ENCODE data around the gene TAF11L12. TPM values are rescaled to one million over a fixed set of nuclear protein-coding genes. Genes with fewer than 3 reads are reported as not detected.
"Not testable (repeated sequence)": the region's sequence is repeated elsewhere in the genome, so short reads cannot be mapped to it uniquely, and the experiment has no call there.

Gene TAF11L12
- total RNA-seq = not detected

DNA sequence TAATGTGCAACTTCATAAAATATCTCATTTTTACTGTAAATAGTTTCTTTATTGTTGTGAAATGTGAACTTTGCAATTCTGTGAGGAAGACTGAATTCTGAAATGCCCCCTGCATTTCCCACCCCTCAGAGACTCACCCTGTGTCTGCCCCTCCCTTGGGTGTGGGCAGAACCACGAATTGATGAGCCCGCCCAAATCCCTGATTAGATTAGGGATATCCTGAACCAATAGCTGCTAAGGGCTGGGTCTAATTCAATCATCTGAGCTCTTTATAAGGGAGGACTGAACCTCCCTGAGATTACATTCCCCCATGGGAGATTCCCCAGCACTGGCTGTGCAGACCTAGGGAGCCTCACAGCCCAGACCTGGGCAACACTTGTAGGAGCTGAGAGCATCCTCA is at the start of gene TAF11L12:
TAF11L12 (plus strand) TSS at position 301 of the 400 bp plus-strand sequence.
- H3K27ac ChIP-seq; H3K4me1 ChIP-seq; intact Hi-C loops (cut with DNase I); DNase-seq (ENCODE audit: extremely low spot score in 2 of 2); H3K36me3 ChIP-seq; H3K9me3 ChIP-seq; H3K27me3 ChIP-seq; H3K4me3 ChIP-seq: not testable (repeated sequence)

- H3K36me3 ChIP-seq; H3K9me3 ChIP-seq; H3K27ac ChIP-seq; intact Hi-C loops (cut with DNase I); H3K4me3 ChIP-seq; DNase-seq (ENCODE audit: extremely low spot score in 2 of 2); H3K4me1 ChIP-seq; H3K27me3 ChIP-seq: not testable (repeated sequence)
These were observed 24.5 kb upstream of the TAF11L12 start, which contains the start of gene TAF11L7 for GRCh38 chr5:17585658-17586057. Gene TAF11L7, minus strand, starts transcription at chr5:17585758.

DNA sequence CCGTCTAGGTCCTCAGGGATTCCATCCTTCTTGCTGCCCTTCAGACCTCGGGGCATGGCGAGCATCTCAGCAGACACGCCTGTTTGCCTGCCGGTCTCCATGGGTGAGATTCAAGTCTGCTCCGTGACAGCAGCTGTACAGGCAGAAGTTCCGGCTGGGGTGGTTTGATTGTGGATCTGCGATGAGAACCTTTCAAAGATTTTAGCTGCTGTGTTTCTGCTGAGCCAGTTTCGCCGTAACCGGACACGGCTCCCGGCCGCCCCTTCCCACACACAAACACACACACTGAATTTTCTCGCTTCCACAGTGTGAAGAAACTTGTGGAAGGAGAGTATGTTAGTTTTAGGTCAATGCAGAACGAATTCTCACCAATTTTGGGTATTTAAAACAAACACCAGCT is 19.3 kb upstream of the TAF11L12 start, which contains the start of gene TAF11L8:
TAF11L8 (minus strand) TSS at position 101 of the 400 bp plus-strand sequence.
- H3K4me3 ChIP-seq; H3K4me1 ChIP-seq; H3K36me3 ChIP-seq; intact Hi-C loops (cut with DNase I); DNase-seq (ENCODE audit: extremely low spot score in 2 of 2); H3K9me3 ChIP-seq; H3K27me3 ChIP-seq; H3K27ac ChIP-seq: not testable (repeated sequence)

- H3K4me3 ChIP-seq; H3K36me3 ChIP-seq; H3K27ac ChIP-seq; H3K27me3 ChIP-seq; H3K9me3 ChIP-seq; DNase-seq (ENCODE audit: extremely low spot score in 2 of 2); H3K4me1 ChIP-seq; intact Hi-C loops (cut with DNase I): not testable (repeated sequence)
These were observed 15.9 kb upstream of the TAF11L12 start, which contains the start of gene TAF11L9 for GRCh38 chr5:17594255-17594654. Gene TAF11L9, minus strand, starts transcription at chr5:17594394.

DNA sequence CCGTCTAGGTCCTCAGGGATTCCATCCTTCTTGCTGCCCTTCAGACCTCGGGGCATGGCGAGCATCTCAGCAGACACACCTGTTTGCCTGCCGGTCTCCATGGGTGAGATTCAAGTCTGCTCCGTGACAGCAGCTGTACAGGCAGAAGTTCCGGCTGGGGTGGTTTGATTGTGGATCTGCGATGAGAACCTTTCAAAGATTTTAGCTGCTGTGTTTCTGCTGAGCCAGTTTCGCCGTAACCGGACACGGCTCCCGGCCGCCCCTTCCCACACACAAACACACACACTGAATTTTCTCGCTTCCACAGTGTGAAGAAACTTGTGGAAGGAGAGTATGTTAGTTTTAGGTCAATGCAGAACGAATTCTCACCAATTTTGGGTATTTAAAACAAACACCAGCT is 12.5 kb upstream of the TAF11L12 start, which contains the start of gene TAF11L10:
TAF11L10 (minus strand) TSS at position 101 of the 400 bp plus-strand sequence.
- H3K27ac ChIP-seq; H3K27me3 ChIP-seq; DNase-seq (ENCODE audit: extremely low spot score in 2 of 2); H3K36me3 ChIP-seq; H3K9me3 ChIP-seq; intact Hi-C loops (cut with DNase I); H3K4me1 ChIP-seq; H3K4me3 ChIP-seq: not testable (repeated sequence)

- H3K4me1 ChIP-seq; H3K27ac ChIP-seq; intact Hi-C loops (cut with DNase I); H3K27me3 ChIP-seq; H3K9me3 ChIP-seq; DNase-seq (ENCODE audit: extremely low spot score in 2 of 2); H3K4me3 ChIP-seq; H3K36me3 ChIP-seq: not testable (repeated sequence)
These were observed 6.3 kb upstream of the TAF11L12 start, which contains the start of gene TAF11L11 for GRCh38 chr5:17603880-17604279. Gene TAF11L11, plus strand, starts transcription at chr5:17604183.

DNA sequence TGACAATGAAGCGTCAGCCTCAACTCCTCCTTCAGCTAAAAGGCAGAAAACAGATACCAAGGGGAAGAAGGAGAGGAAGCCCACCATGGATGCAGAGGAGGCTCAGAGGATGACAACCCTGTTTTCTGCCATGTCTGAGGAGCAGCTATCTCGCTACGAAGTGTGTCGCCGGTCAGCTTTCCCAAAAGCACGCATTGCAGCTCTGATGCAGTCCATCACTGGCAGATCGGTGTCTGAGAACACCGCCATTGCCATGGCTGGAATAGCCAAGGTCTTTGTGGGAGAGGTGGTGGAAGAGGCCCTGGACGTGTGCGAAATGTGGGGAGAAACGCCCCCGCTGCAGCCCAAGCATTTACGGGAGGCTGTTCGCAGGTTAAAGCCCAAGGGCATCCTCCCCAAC is 5.2 kb upstream of the TAF11L12 start:
- Histone ChIP-seq H3K36me3 (no peaks in the 10 kb centered on the region), H3K4me1 (no peaks in the 10 kb centered on the region), H3K4me3 (no peak overlapping the region), H3K27me3 (no peaks in the 10 kb centered on the region), H3K9me3 (no peaks in the 10 kb centered on the region), H3K27ac (no peak overlapping the region)
- DNase-seq (ENCODE audit: extremely low spot score in 2 of 2) = no peak
- TF ChIP-seq CTCF (IDR thresholded peaks at IDR 0.05) (no peak), POLR2AphosphoS5 (IDR thresholded peaks at IDR 0.05; ENCODE audit: insufficient read depth in 1 of 2, low read depth in 1 of 2) (no peak), POLR2A (IDR thresholded peaks at IDR 0.05) (no peak)
- intact Hi-C loops (cut with DNase I) = no loop called here

- intact Hi-C loops (cut with DNase I); H3K4me3 ChIP-seq; H3K27me3 ChIP-seq; H3K4me1 ChIP-seq; H3K27ac ChIP-seq; DNase-seq (ENCODE audit: extremely low spot score in 2 of 2); H3K9me3 ChIP-seq; H3K36me3 ChIP-seq: not testable (repeated sequence)
These were observed 2.7 kb upstream of the TAF11L12 start for GRCh38 chr5:17607461-17607860.

DNA sequence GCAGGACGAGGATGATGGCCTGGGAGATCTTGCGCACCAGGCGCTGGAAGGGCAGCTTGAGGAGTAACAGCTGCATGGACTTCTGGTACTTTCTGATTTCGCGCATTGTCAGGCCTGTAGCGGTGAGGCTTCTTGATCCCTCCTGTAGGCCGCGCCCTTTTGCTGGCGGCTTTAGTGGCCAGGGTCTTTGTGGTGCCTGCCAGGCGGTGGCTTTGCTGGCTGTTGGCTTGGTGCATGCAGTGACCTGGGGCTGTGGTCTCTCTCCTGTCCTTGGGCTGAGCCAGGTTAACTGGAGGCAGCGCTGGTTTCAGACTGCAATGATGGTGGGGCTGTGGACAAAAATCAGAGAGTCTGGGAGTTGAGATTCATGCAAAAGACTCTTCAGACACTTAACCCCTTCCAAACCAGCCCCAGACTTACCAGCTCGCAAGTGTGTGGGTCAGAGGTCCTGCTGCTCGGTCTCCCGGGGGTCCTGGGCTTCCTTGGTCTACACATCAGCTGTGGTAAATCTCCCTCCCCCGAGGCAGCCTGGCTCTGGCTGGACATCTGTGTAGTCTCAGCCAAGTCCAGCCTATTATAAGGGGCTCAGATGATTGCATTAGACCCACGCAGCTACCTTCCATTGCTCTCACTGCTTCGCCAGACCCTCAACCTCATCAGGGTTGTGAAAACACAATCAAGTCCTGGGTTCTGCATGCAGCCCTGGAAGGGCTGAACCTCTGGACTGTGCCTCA is 4.8 kb downstream of the TAF11L12 start:
- no peak for DNase-seq (ENCODE audit: extremely low spot score in 2 of 2)
- Histone ChIP-seq H3K4me3 (no peak overlapping the region), H3K4me1 (no peaks in the 10 kb centered on the region), H3K27me3 (no peaks in the 10 kb centered on the region), H3K27ac (no peak overlapping the region), H3K36me3 (no peaks in the 10 kb centered on the region), H3K9me3 (no peaks in the 10 kb centered on the region)
- TF ChIP-seq CTCF (IDR thresholded peaks at IDR 0.05) (no peak), POLR2AphosphoS5 (IDR thresholded peaks at IDR 0.05; ENCODE audit: insufficient read depth in 1 of 2, low read depth in 1 of 2) (no peak), POLR2A (IDR thresholded peaks at IDR 0.05) (no peak)
- intact Hi-C loops (cut with DNase I) = no loop called here

All from vagina (tissue), 2 donors.